MV-4-11 (cell line): ENCODE measurements around the gene PYGO2.
"Not testable (repeated sequence)": the region's sequence is repeated elsewhere in the genome, so short reads cannot be mapped to it uniquely, and the experiment has no call there.

Experiments used
- DNase-seq: peaks from one replicate; lab custom pipeline; 2025; lab: John Stamatoyannopoulos, UW

PYGO2 gene

GRCh38 chr1:154982341-154982740 is 20.8 kb upstream of the PYGO2 start:
- no peak for DNase-seq

- DNase-seq, result no peak
Observed at GRCh38 chr1:154978360-154978759, 16.8 kb upstream of the PYGO2 start.

- DNase-seq, result not testable (repeated sequence)
Observed at GRCh38 chr1:154977762-154978161, 16.2 kb upstream of the PYGO2 start.

GRCh38 chr1:154975409-154976059 is 14.0 kb upstream of the PYGO2 start:
- peak; percentile 55 for DNase-seq

- DNase-seq, result peak; percentile 96
Observed at GRCh38 chr1:154974808-154975408, 13.3 kb upstream of the PYGO2 start.

GRCh38 chr1:154974102-154974807 is 12.7 kb upstream of the PYGO2 start, which contains the start of gene CKS1B:
Gene CKS1B (plus strand): TSS chr1:154974681. CDS start chr1:154974746, 65 bp downstream.
- DNase-seq, result peak; percentile 100

- peak; percentile 95 for DNase-seq
Observed at GRCh38 chr1:154973344-154974101, 11.9 kb upstream of the PYGO2 start.

GRCh38 chr1:154972517-154973343 is 11.1 kb upstream of the PYGO2 start:
- DNase-seq, result no peak

GRCh38 chr1:154972213-154972516 is 10.6 kb upstream of the PYGO2 start:
- no peak for DNase-seq

- no peak for DNase-seq
Observed at GRCh38 chr1:154971341-154971998, 9.9 kb upstream of the PYGO2 start.

- DNase-seq, result peak; percentile 53
Observed at GRCh38 chr1:154970631-154971340, 9.2 kb upstream of the PYGO2 start, which contains the start of gene SHC1. Gene SHC1 (minus strand): TSS chr1:154970747. CDS start chr1:154970526, 221 bp downstream.

- no peak for DNase-seq
Observed at GRCh38 chr1:154969860-154970452, 8.4 kb upstream of the PYGO2 start.

GRCh38 chr1:154969246-154969645 is 7.7 kb upstream of the PYGO2 start:
- no peak for DNase-seq

GRCh38 chr1:154968731-154969130 is 7.1 kb upstream of the PYGO2 start:
- DNase-seq, result no peak

- no peak for DNase-seq
Observed at GRCh38 chr1:154967331-154967950, 5.9 kb upstream of the PYGO2 start.

GRCh38 chr1:154966111-154966510 is 4.5 kb upstream of the PYGO2 start:
- no peak for DNase-seq

- no peak for DNase-seq
Observed at GRCh38 chr1:154964359-154964758, 2.8 kb upstream of the PYGO2 start.

- DNase-seq, result no peak
Observed at GRCh38 chr1:154963643-154964042, 2.1 kb upstream of the PYGO2 start.

GRCh38 chr1:154962795-154963330 is 1.3 kb upstream of the PYGO2 start:
- DNase-seq, result no peak
